Activated naive CD4-positive, alpha-beta T cell treated with anti-CD3 and anti-CD28 coated beads, Interleukin-2, amount 10 ng/mL, durations not matched to agents 5 hours and 36 hours (primary cell): ENCODE data around the gene PRRC2C. TPM values are rescaled to one million over a fixed set of nuclear protein-coding genes. Genes with fewer than 3 reads are reported as not detected.

ENCODE experiments used
- total RNA-seq, 2 experiments: library from RNA; stranded (reverse); gene quantifications; one replicate each; pipeline ENCODE4 v1.2.3, GENCODE V29; 2021

The PRRC2C gene
- total RNA-seq: 100 to 1,000 TPM; 208 to 213 TPM

DNA sequence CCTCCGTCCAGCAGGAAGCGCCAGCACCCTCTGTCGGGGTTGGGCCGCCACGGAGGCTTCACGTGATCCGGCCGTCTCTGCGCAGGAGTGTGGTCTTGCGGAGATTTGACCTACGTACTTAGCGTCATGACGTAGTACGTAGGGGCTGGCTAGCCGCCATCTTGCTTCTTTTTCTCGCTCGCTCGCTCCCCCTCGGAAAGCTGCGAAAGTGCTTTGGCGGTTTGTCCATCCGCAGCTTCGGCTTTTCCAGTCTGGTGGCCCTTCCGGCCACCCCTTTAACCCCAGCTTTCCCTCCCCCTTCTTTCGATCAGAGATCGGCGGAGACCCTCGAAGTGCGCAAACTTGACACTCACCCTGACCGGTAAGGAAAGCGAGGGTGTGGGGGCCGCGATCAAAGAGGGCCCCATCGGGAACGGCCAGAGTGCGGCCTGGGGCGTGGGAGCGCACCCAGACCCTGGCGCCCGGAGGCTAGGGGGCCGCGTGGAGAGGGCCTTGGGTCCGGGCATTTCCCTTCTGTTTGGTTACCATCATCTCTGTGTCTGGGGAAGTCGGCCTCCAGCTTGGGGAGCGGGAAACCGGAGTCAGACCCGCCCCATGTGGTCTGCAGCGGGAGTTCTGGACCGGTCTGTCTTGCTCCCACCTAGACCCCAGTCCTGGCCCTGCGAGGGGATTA is at the start of gene PRRC2C:
Gene PRRC2C, plus strand, starts transcription at position 156 of the 673 bp plus-strand sequence. CDS start 26,559 bp downstream, outside the sequence.

DNA sequence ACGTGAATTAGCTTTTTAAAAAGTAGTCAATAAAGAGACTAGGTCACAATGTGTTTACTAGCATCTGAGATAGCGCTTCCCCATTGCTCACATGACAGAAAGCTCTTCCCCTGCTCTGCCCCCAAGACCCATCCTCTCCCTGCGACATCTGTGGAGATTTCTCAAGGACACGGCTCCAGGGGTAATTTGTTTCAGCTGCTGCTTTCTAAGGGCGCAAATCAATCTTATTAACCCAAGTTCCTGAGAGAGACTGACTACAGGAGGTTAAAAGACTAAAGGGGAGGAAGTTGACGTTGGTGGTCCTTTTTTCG is 136.8 kb downstream of the PRRC2C start, which contains the start of gene MYOCOS:
Gene MYOCOS, plus strand, starts transcription at position 92 of the 311 bp plus-strand sequence. CDS start 1,641 bp downstream, outside the sequence.

Other genes with a start within 250 kb of the PRRC2C start
- gene FMO1, start 237.0 kb upstream of the PRRC2C start, total RNA-seq: not detected
- gene FMO4, start 171.3 kb upstream of the PRRC2C start, total RNA-seq: 1 to 10 TPM; 1.3 to 1.5 TPM
- gene MYOCOS, start 136.7 kb downstream of the PRRC2C start, total RNA-seq: not detected
- gene MYOC, start 167.2 kb downstream of the PRRC2C start, total RNA-seq: not detected